NCI-H2196 (cell line): ENCODE data around the gene ENO2.

Experiments
- DNase-seq: peaks from one replicate; lab custom pipeline; 2025; ENCODE audit not compliant: unreplicated experiment; lab: John Stamatoyannopoulos, UW

ENO2 gene

GRCh38 chr12:6959805-6960592, 45.6 kb downstream of the ENO2 start:
- no peak for DNase-seq

- peak; percentile 2 for DNase-seq
These were observed 46.4 kb downstream of the ENO2 start for GRCh38 chr12:6960593-6961277.

- peak; percentile 38 for DNase-seq
These were observed 46.9 kb downstream of the ENO2 start for GRCh38 chr12:6961278-6961694.

GRCh38 chr12:6961695-6962284, 47.4 kb downstream of the ENO2 start:
- DNase-seq = peak; percentile 68

GRCh38 chr12:6962285-6963015, 48.1 kb downstream of the ENO2 start:
- peak; percentile 61 for DNase-seq

- DNase-seq = peak; percentile 62
These were observed 48.8 kb downstream of the ENO2 start for GRCh38 chr12:6963016-6963731.

- peak; percentile 15 for DNase-seq
These were observed 49.5 kb downstream of the ENO2 start for GRCh38 chr12:6963791-6964413.

- DNase-seq = no peak
These were observed 50.2 kb downstream of the ENO2 start for GRCh38 chr12:6964605-6965025.

- DNase-seq = peak; percentile 69
These were observed 50.8 kb downstream of the ENO2 start for GRCh38 chr12:6965026-6965661.

GRCh38 chr12:6965714-6966113, 51.3 kb downstream of the ENO2 start:
- DNase-seq = no peak

GRCh38 chr12:6966351-6966750, 52.0 kb downstream of the ENO2 start:
- DNase-seq = no peak

GRCh38 chr12:6967651-6968100, 53.3 kb downstream of the ENO2 start:
- no peak for DNase-seq

GRCh38 chr12:6968426-6968825, 54.0 kb downstream of the ENO2 start:
- DNase-seq = no peak

GRCh38 chr12:6970096-6970527, 55.7 kb downstream of the ENO2 start:
- no peak for DNase-seq
